Measurements from ENCODE around the gene AP3D1.

The AP3D1 gene

GRCh38 chr19:2081873-2082810, 69.2 kb downstream of the AP3D1 start:
- no peak for FAIRE-seq

GRCh38 chr19:2080336-2080988, 70.9 kb downstream of the AP3D1 start:
- FAIRE-seq = no peak

- no peak for FAIRE-seq
Measured at GRCh38 chr19:2079865-2080301, 71.5 kb downstream of the AP3D1 start.

- no peak for FAIRE-seq
Measured at GRCh38 chr19:2079076-2079864, 72.1 kb downstream of the AP3D1 start.

GRCh38 chr19:2077833-2078619, 73.3 kb downstream of the AP3D1 start:
- no peak for FAIRE-seq

- FAIRE-seq = no peak
Measured at GRCh38 chr19:2077398-2077797, 74.0 kb downstream of the AP3D1 start.

- no peak for FAIRE-seq
Measured at GRCh38 chr19:2076526-2076944, 74.8 kb downstream of the AP3D1 start.

GRCh38 chr19:2072757-2073551, 78.4 kb downstream of the AP3D1 start:
- no peak for FAIRE-seq

GRCh38 chr19:2070986-2071673, 80.2 kb downstream of the AP3D1 start:
- FAIRE-seq = no peak

GRCh38 chr19:2070436-2070827, 80.9 kb downstream of the AP3D1 start:
- FAIRE-seq = no peak

- no peak for FAIRE-seq
Measured at GRCh38 chr19:2064788-2065524, 86.4 kb downstream of the AP3D1 start.

- FAIRE-seq = no peak
Measured at GRCh38 chr19:2064395-2064787, 87.0 kb downstream of the AP3D1 start.

- FAIRE-seq = no peak
Measured at GRCh38 chr19:2063824-2064223, 87.5 kb downstream of the AP3D1 start.

- no peak for FAIRE-seq
Measured at GRCh38 chr19:2062770-2063169, 88.6 kb downstream of the AP3D1 start.

- FAIRE-seq = no peak
Measured at GRCh38 chr19:2062389-2062729, 89.0 kb downstream of the AP3D1 start.

GRCh38 chr19:2061495-2062388, 89.6 kb downstream of the AP3D1 start:
- peak; percentile 36 for FAIRE-seq

GRCh38 chr19:2060884-2061494, 90.4 kb downstream of the AP3D1 start:
- no peak for FAIRE-seq

- no peak for FAIRE-seq
Measured at GRCh38 chr19:2059422-2060201, 91.8 kb downstream of the AP3D1 start.

All from islet of Langerhans (tissue), 1 donor.